T-helper 1 cell treated with Interleukin-12 subunit alpha and Interleukin-12 subunit beta and Interleukin-4 antibody, amounts not matched to agents 30 ng/mL and 1 ng/mL, for 36 hours (primary cell): ENCODE results near the gene TPCN2. TPM values are rescaled to one million over a fixed set of nuclear protein-coding genes. Genes with fewer than 3 reads are reported as not detected.

Experiments used
- intact Hi-C: fragments of 100-400 bp; cut with micrococcal nuclease; formaldehyde crosslinking; loops from one replicate; pipeline ENCODE4 v1.15.1; 2024
- total RNA-seq: library from RNA; stranded (reverse); gene quantifications from 2 replicates; pipeline ENCODE4 v1.2.3, GENCODE V29; 2022

Gene TPCN2
- total RNA-seq, 1 donor from 2014 or later = 20.4 TPM

GRCh38 chr11:69010361-69010891 lies 38.3 kb upstream of the TPCN2 start:
- intact Hi-C loops = no loop called here

GRCh38 chr11:69010964-69011623 lies 37.6 kb upstream of the TPCN2 start:
- intact Hi-C loops = no loop called here

GRCh38 chr11:69011624-69012091 lies 37.1 kb upstream of the TPCN2 start:
- intact Hi-C loops = no loop called here

GRCh38 chr11:69012092-69013008 lies 36.4 kb upstream of the TPCN2 start:
- intact Hi-C loops = no loop called here

- intact Hi-C loops = no loop called here
These were observed 35.5 kb upstream of the TPCN2 start, which contains the start of gene MRGPRF for GRCh38 chr11:69013009-69013951. Gene MRGPRF, minus strand, starts transcription at chr11:69013246. Its CDS starts 3,345 bp downstream, at chr11:69009901.

- intact Hi-C loops = no loop called here
These were observed 34.5 kb upstream of the TPCN2 start for GRCh38 chr11:69014084-69014851.

GRCh38 chr11:69014898-69015549 lies 33.7 kb upstream of the TPCN2 start:
- intact Hi-C loops = no loop called here

- intact Hi-C loops = no loop called here
These were observed 30.8 kb upstream of the TPCN2 start for GRCh38 chr11:69017951-69018350.

- intact Hi-C loops = no loop called here
These were observed 29.8 kb upstream of the TPCN2 start for GRCh38 chr11:69018924-69019323.

- intact Hi-C loops = no loop called here
These were observed 26.5 kb upstream of the TPCN2 start for GRCh38 chr11:69022260-69022659.

GRCh38 chr11:69024509-69024908 lies 24.2 kb upstream of the TPCN2 start:
- intact Hi-C loops = no loop called here

- intact Hi-C loops = no loop called here
These were observed 20.9 kb upstream of the TPCN2 start for GRCh38 chr11:69027704-69028372.

- intact Hi-C loops = no loop called here
These were observed 18.4 kb upstream of the TPCN2 start for GRCh38 chr11:69030301-69030700.

GRCh38 chr11:69032833-69033232 lies 15.9 kb upstream of the TPCN2 start:
- intact Hi-C loops = no loop called here

- intact Hi-C loops = no loop called here
These were observed 15.3 kb upstream of the TPCN2 start for GRCh38 chr11:69033431-69033830.

- intact Hi-C loops = no loop called here
These were observed 14.4 kb upstream of the TPCN2 start for GRCh38 chr11:69034123-69034867.

- intact Hi-C loops = no loop called here
These were observed 13.4 kb upstream of the TPCN2 start for GRCh38 chr11:69035150-69035945.

GRCh38 chr11:69035946-69036340 lies 12.8 kb upstream of the TPCN2 start:
- intact Hi-C loops = no loop called here
